K562 (cell line): Measurements from ENCODE around the gene NOL4L. TPM values are rescaled to one million over a fixed set of nuclear protein-coding genes. Genes with fewer than 3 reads are reported as not detected.

Source experiments
- BMI1 ChIP-seq: fragments of 150-350 bp; IDR thresholded peaks from 2 replicates; pipeline ENCODE4 v1.6.1; 2014; ENCODE audit warnings: low read length
- CCNT2 ChIP-seq: IDR thresholded peaks from 2 replicates; pipeline ENCODE4 v1.6.1; 2011; ENCODE audit warnings: borderline replicate concordance, low read depth, mild to moderate bottlenecking, moderate library complexity, mixed read lengths, low read length; ENCODE audit not compliant: insufficient read length; ENCODE audit errors: extremely low read depth
- CREM ChIP-seq: IDR thresholded peaks from 2 replicates; pipeline ENCODE4 v1.6.1; 2014; ENCODE audit warnings: antibody characterized with exemption, low read depth
- HDAC1 ChIP-seq, 2 experiments: fragments of 450-650 bp; IDR thresholded peaks; 2 replicates each; pipeline ENCODE4 v1.6.1; 2016 to 2017; ENCODE audit warnings: inconsistent platforms in 1 of 2, mild to moderate bottlenecking in 1 of 2, moderate library complexity in 1 of 2
- HDAC2 ChIP-seq: fragments of 450-650 bp; IDR thresholded peaks from 2 replicates; pipeline ENCODE4 v1.6.1; 2016; ENCODE audit warnings: mild to moderate bottlenecking
- HNRNPK ChIP-seq: fragments of 200-400 bp; formaldehyde crosslinking; IDR thresholded peaks from one replicate; pipeline ENCODE4 v1.6.1; 2018; ENCODE audit warnings: mild to moderate bottlenecking, low read depth, low read length; ENCODE audit not compliant: poor library complexity, severe bottlenecking
- JUND ChIP-seq, 2 experiments: IDR thresholded peaks; 2 replicates in 1 of 2; 3 replicates in 1 of 2; pipeline ENCODE4 v1.6.1; 2011; ENCODE audit warnings: borderline replicate concordance in 2 of 2, low read depth in 2 of 2, low read length in 2 of 2, improper control_type of control experiment in 1 of 2, missing biosample characterization in 1 of 2, missing genetic modification characterization in 1 of 2, missing genetic modification reagents in 1 of 2
- KDM2B ChIP-seq: fragments of 250-450 bp; sonication (Bioruptor Pico); IDR thresholded peaks from 2 replicates; pipeline ENCODE4 v1.8.0; 2021; ENCODE audit warnings: mild to moderate bottlenecking, moderate library complexity
- KLF13 ChIP-seq: fragments of 450-650 bp; IDR thresholded peaks from 2 replicates; pipeline ENCODE4 v1.6.1; 2016; ENCODE audit warnings: missing genetic modification characterization, low read depth, mild to moderate bottlenecking, missing compliant biosample characterization, moderate library complexity, borderline replicate concordance
- MXI1 ChIP-seq: IDR thresholded peaks from 2 replicates; pipeline ENCODE4 v1.6.1; 2011; ENCODE audit warnings: low read depth, mild to moderate bottlenecking, improper control_type of control experiment, low read length
- NFRKB ChIP-seq: fragments of 450-650 bp; IDR thresholded peaks from 2 replicates; pipeline ENCODE4 v1.6.1; 2016; ENCODE audit warnings: low read depth
- NONO ChIP-seq, 2 experiments: fragments of 200-400 bp in 1 of 2; fragments of 450-650 bp in 1 of 2; formaldehyde crosslinking in 1 of 2; IDR thresholded peaks; 2 replicates each; pipeline ENCODE4 v1.6.1; 2017; ENCODE audit warnings: low read depth in 2 of 2, mild to moderate bottlenecking in 2 of 2, moderate library complexity in 2 of 2, low read length in 1 of 2
- PCBP1 ChIP-seq: fragments of 200-400 bp; formaldehyde crosslinking; IDR thresholded peaks from 2 replicates; pipeline ENCODE4 v1.6.1; 2018; ENCODE audit warnings: mild to moderate bottlenecking, low read depth, low read length; ENCODE audit not compliant: poor library complexity, severe bottlenecking
- RAD21 ChIP-seq, 2 experiments: fragments of 250-450 bp in 1 of 2; fragments of 450-650 bp in 1 of 2; sonication (Bioruptor Pico) in 1 of 2; formaldehyde crosslinking in 1 of 2; IDR thresholded peaks in 1 of 2; conservative IDR thresholded peaks in 1 of 2; 2 replicates each; pipeline versions ENCODE4 v1.4.0 to v1.8.0; 2020 to 2022; ENCODE audit warnings: mild to moderate bottlenecking in 2 of 2, moderate library complexity in 1 of 2
- RBFOX2 ChIP-seq: fragments of 200-400 bp; formaldehyde crosslinking; IDR thresholded peaks from 2 replicates; pipeline ENCODE4 v1.6.1; 2017; ENCODE audit warnings: low read depth, mild to moderate bottlenecking, low read length, moderate library complexity
- SIN3A ChIP-seq, 2 experiments: fragments of 150-350 bp in 1 of 2; IDR thresholded peaks; 2 replicates each; pipeline ENCODE4 v1.6.1; 2011 to 2016; ENCODE audit warnings: borderline replicate concordance in 2 of 2, low read depth in 2 of 2, low read length in 2 of 2, mild to moderate bottlenecking in 2 of 2, moderate library complexity in 2 of 2; ENCODE audit not compliant: control insufficient read depth in 1 of 2
- SLC30A9 ChIP-seq: fragments of 250-450 bp; sonication (Bioruptor Pico); IDR thresholded peaks from 2 replicates; pipeline ENCODE4 v1.8.0; 2022; ENCODE audit warnings: mild to moderate bottlenecking, moderate library complexity
- SMC3 ChIP-seq: conservative IDR thresholded peaks from 2 replicates; pipeline ENCODE4 v1.6.1; 2011; ENCODE audit warnings: low read depth, low read length, improper control_type of control experiment; ENCODE audit not compliant: insufficient read depth
- SNIP1 ChIP-seq: fragments of 450-650 bp; IDR thresholded peaks from 2 replicates; pipeline ENCODE4 v1.7.1; 2017; ENCODE audit warnings: low read depth, mild to moderate bottlenecking
- TAF15 ChIP-seq: fragments of 200-400 bp; formaldehyde crosslinking; IDR thresholded peaks from 2 replicates; pipeline ENCODE4 v1.6.1; 2017; ENCODE audit warnings: mild to moderate bottlenecking, low read depth, low read length, moderate library complexity
- ZBTB7A ChIP-seq: IDR thresholded peaks from 2 replicates; pipeline ENCODE4 v1.6.1; 2011; ENCODE audit warnings: low read depth, mild to moderate bottlenecking, low read length, moderate library complexity, borderline replicate concordance; ENCODE audit not compliant: control insufficient read depth
- ZNF324 ChIP-seq: fragments of 250-450 bp; sonication (Bioruptor Pico); IDR thresholded peaks from 2 replicates; pipeline ENCODE4 v1.4.0; 2020; ENCODE audit warnings: mild to moderate bottlenecking
- ZNF586 ChIP-seq: fragments of 450-650 bp; formaldehyde crosslinking; conservative IDR thresholded peaks from 2 replicates; pipeline ENCODE4 v1.4.0; 2020; ENCODE audit warnings: mild to moderate bottlenecking, moderate library complexity
- polyA plus RNA-seq, 8 experiments: library from polyadenylated mRNA; depleted of rRNA in 4 of 8; stranded (reverse) in 5 of 8; unstranded in 3 of 8; fragments of >200 nt; fragmentation: Nextera tagmentation in 2 of 8; fragmentation: Illumina TruSeq in 1 of 8; extraction: Ambion mirVana in 2 of 8; extraction: Trizol in 1 of 8; gene quantifications; 2 replicates each; pipeline versions ENCODE4 v1.2.1 to v1.2.3, GENCODE V29; 2011 to 2014; ENCODE audit warnings: inconsistent platforms in 1 of 8, missing spikeins in 1 of 8
- total RNA-seq, 7 experiments: library from RNA; depleted of rRNA in 6 of 7; stranded (reverse); fragments of >200 nt in 6 of 7; fragmentation: Illumina TruSeq in 2 of 7; extraction: Trizol in 2 of 7; gene quantifications; 2 replicates each; pipeline versions ENCODE4 v1.2.1 to v1.2.3, GENCODE V29; 2011 to 2021; ENCODE audit warnings: low replicate concordance in 1 of 7
- TF ChIP-seq, protein P1 (sequence below): fragments of 250-450 bp; sonication (Bioruptor Pico); IDR thresholded peaks from 2 replicates; pipeline ENCODE4 v1.8.0; 2022; ENCODE audit warnings: moderate library complexity, mild to moderate bottlenecking, inconsistent platforms

Gene NOL4L
- total and polyA plus RNA-seq, 9 of the 15 experiments (the other 6 are each of a cell fraction or from before 2014, with no cell fraction given): 5.1 to 36.2 (median 13.6) TPM

DNA sequence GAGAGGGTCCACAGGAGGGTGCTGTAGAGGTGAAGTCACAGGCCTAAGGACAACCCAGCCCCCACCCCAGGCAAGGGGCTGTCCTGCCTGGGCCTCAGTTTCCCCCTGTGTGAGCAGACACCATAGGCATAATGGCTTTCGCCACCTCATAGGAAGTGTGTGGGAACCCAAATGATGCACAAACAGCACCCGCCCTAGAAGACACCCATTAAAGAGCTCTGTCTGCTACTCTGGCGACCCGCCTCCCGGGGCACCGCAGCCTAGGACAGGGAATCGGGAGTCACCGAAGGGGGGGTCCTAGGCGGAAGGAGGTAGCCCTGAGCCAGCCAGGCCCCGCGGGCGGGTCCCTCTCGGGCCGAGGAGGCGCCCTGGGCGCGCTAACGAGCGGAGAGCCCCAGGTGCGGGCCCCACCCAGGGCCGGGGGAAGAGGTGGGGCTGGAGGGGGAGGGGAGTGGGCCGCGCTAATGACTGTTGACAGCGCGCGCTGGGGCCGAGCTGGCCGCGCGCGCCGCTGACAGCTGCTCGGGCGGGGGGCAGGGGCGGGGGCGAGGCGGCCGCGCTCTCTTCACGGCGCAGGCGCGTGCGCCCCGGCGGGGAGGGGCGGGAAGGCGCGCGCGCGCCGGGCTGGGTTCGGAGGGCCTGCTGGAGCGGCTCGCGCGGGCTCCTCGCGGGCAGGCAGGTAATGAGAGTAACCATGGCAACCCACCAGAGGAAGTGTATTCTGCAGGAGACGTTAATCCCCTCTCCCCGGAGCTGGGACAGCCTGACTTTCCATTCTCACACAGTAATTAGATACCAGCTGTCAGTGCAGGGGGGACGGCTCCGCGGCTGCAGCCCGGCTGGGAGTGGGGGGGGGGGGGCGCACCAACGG lies 48.9 kb downstream of the NOL4L start (continued):
- TF ChIP-seq KLF13 (no peak), NFRKB (no peak), SIN3A (IDR thresholded peaks at IDR 0.05; ENCODE audit: borderline replicate concordance in 2 of 2, control insufficient read depth in 1 of 2, low read depth in 2 of 2, low read length in 2 of 2) (peak in 1 of 2 experiments; percentile 46; a peak in 1 of 4 replicates), HDAC2 (no peak), ZNF324 (CRISPR knock-in tag) (0 out of 2 replicates have a peak, but pooled peaks have one; percentile 12), JUND (IDR thresholded peaks at IDR 0.05; ENCODE audit: borderline replicate concordance, low read depth, low read length) (0 out of 2 replicates have a peak, but pooled peaks have one; percentile 2), JUND (tag; IDR thresholded peaks at IDR 0.05; ENCODE audit: borderline replicate concordance, low read depth, low read length) (no peak), ZNF586 (CRISPR knock-in tag) (no peak), RBFOX2 (peak; percentile 38), NONO (IDR thresholded peaks at IDR 0.05; ENCODE audit: low read depth in 2 of 2, low read length in 1 of 2) (no peak), ZBTB7A (peak; percentile 69; the same call in 1 of the 2 replicates), PCBP1 (peak; percentile 3), HNRNPK (no peak), CCNT2 (peak; percentile 59), SLC30A9 (CRISPR knock-in tag) (no peak), CREM (peak; percentile 11; the same call in 1 of the 2 replicates), TAF15 (no peak), RAD21 (CRISPR knock-in tag; conservative IDR thresholded peaks at IDR 0.05 in 1 of 2, IDR thresholded peaks at IDR 0.05 in 1 of 2) (peak in 1 of 2 experiments; percentile 18; a peak in 1 of 4 replicates), HDAC1 (IDR thresholded peaks at IDR 0.05) (0 out of 4 replicates have a peak, but pooled peaks of 1 of the 2 experiments have one; percentile 11), SMC3 (no peak), KDM2B (CRISPR knock-in tag) (no peak), SNIP1 (no peak), MXI1 (0 out of 2 replicates have a peak, but pooled peaks have one; percentile 27), BMI1 (peak; percentile 38; the same call in 1 of the 2 replicates)
- TF ChIP-seq, protein P1, sequence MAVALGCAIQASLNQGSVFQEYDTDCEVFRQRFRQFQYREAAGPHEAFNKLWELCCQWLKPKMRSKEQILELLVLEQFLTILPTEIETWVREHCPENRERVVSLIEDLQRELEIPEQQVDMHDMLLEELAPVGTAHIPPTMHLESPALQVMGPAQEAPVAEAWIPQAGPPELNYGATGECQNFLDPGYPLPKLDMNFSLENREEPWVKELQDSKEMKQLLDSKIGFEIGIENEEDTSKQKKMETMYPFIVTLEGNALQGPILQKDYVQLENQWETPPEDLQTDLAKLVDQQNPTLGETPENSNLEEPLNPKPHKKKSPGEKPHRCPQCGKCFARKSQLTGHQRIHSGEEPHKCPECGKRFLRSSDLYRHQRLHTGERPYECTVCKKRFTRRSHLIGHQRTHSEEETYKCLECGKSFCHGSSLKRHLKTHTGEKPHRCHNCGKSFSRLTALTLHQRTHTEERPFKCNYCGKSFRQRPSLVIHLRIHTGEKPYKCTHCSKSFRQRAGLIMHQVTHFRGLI: no peak
